ENCODE measurements around the gene CDKN2A. TPM values are rescaled to one million over a fixed set of nuclear protein-coding genes. Genes with fewer than 3 reads are reported as not detected.
A peak's percentile ranks its signal among the peaks of the same experiment; 100 is the strongest.

Gene CDKN2A
- 310 and 321 TPM in 2 replicates for total RNA-seq (2014; rRNA removed)
- 269 TPM for polyA plus RNA-seq (2012)

DNA sequence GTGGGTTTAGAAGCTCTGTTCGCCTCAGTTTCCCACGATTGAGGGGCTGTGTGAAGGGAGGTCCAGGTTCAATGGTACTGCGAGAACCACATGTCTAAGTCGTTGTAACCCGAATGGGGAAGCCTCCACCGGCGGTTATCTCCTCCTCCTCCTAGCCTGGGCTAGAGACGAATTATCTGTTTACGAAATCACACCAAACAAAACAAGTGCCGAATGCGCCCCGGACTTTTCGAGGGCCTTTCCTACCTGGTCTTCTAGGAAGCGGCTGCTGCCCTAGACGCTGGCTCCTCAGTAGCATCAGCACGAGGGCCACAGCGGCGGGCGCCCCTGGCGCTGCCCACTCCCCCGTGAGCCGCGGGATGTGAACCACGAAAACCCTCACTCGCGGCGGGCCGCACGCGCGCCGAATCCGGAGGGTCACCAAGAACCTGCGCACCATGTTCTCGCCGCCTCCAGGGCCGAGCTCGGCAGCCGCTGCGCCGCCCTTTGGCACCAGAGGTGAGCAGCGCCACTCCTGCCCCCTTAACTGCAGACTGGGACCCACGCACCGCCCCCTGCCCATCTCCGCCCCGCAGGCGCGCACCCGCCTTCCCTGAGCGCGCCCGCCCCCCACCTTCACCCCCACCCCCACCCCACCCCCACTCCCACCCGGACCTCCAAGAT, at the start of gene CDKN2A:
Gene CDKN2A (minus strand): TSS at position 500 of the 663 bp plus-strand sequence.
- peak; percentile 45 for DNase-seq (ENCODE audit: low read depth)

- no peak for DNase-seq (ENCODE audit: low read depth)
Observed at GRCh38 chr9:22043928-22044327, 49.7 kb upstream of the CDKN2A start.

DNA sequence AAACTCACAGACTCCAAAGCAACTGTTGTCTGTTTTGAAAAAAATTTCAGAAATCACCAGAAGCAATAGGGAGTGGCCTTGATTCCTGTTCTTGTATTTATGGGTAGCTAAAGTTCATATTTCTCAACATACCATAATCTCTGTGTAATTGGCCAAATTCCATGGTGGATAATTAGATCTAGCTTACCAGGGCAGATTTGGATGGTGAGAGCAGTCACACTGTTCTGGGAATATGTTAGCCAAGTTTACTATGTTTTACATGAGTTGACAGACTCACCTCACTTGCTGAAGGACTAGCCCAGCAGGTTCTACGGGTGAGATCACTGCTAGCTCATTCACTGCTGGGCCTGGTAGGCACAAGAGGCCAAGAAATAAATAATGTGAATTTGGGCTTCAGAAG, 47.6 kb upstream of the CDKN2A start:
- DNase-seq (ENCODE audit: low read depth) = peak; percentile 42

GRCh38 chr9:22041344-22041743, 47.2 kb upstream of the CDKN2A start:
- no peak for DNase-seq (ENCODE audit: low read depth)

- DNase-seq (ENCODE audit: low read depth) = peak; percentile 85
Observed at GRCh38 chr9:22040760-22041159, 46.6 kb upstream of the CDKN2A start.

GRCh38 chr9:22039258-22039657, 45.1 kb upstream of the CDKN2A start:
- DNase-seq (ENCODE audit: low read depth) = no peak

GRCh38 chr9:22037954-22038690, 43.9 kb upstream of the CDKN2A start:
- peak; percentile 62 for DNase-seq (ENCODE audit: low read depth)

DNA sequence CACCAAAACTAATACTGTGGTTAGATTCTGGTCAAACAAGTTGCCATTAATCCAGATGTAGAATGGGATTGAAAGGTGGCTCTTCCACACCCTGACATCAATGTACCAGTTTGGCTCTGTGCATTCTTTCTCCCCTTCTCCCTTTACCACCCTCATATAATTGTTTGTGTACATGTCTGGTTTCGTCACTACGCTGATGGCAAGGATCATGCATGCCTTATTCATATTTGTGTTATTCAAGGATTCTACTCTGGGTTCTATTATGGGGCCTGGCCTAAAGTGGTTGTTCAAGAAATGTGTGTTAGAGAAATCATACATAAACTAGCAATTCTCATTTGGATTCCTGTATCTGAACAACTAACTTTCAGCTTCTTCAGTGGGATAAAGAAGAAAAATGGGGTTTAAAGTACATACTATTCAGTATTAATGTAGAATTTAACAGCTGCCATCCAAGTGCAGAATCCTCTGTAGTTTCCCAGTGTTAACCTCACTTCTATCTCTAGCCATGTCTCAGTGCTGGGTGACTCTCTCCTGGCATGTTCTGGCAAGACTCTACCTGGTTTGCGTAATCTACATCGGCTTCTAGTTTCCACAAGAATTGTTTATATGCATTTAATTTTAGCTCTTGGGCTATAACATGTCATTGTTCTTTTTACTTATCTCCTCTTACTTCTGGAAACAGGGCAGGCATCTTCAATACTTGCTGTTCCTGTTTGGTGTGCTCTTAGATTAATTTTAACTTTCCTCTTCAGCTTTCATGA, 42.9 kb upstream of the CDKN2A start:
- peak; percentile 42 for DNase-seq (ENCODE audit: low read depth)

- peak; percentile 65 for DNase-seq (ENCODE audit: low read depth)
Observed at GRCh38 chr9:22035591-22036011, 41.4 kb upstream of the CDKN2A start.

DNA sequence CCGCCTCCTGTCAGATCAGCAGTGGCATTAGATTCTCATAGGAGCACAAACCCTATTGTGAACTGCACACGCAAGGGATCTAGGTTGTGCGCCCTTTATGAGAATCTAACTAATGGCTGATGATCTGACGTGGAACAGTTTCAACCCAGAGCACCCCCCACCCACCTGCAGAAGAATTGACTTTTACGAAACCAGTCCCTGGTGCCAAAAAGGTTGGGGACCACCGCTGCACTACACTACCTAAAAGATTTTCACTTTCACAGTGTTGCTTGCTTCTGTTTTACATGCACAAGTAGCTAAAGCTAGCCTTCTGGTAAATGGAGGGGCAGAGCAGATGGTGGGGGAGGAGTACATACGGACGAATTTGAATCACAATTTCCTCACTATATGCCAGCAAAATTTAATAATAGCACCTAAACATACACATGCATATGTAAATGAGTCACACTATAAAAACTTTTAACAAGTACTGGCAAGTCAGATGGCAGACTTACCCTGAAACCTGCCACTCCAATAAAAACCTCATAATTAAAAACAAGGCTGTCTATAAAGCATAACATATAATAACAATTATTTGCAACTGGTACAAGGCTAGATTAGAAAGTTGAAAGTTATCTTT, 38.9 kb upstream of the CDKN2A start:
- DNase-seq (ENCODE audit: low read depth) = no peak

GRCh38 chr9:22031655-22032411, 37.6 kb upstream of the CDKN2A start:
- DNase-seq (ENCODE audit: low read depth) = no peak

- peak; percentile 82 for DNase-seq (ENCODE audit: low read depth)
Observed at GRCh38 chr9:22030101-22030598, 36.0 kb upstream of the CDKN2A start.

DNA sequence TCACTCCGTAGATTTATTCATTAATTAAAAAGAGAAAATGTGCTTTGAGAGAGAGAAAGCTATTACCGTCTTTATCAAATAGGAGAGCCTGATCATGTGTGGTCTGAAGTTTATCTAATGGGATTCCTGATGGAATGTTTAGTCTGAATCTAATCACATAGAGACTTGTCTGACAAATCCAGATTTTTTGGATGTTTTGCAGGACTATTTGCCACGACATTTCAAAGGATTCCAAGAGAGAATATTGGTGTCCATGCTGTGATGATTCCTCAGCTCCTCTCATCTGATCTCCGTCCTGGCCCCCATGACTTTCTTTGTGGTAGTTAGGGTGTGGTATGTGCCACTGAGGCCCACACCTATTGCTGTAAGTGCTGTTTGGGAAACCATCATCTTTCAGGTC, 35.0 kb upstream of the CDKN2A start:
- DNase-seq (ENCODE audit: low read depth) = no peak

DNA sequence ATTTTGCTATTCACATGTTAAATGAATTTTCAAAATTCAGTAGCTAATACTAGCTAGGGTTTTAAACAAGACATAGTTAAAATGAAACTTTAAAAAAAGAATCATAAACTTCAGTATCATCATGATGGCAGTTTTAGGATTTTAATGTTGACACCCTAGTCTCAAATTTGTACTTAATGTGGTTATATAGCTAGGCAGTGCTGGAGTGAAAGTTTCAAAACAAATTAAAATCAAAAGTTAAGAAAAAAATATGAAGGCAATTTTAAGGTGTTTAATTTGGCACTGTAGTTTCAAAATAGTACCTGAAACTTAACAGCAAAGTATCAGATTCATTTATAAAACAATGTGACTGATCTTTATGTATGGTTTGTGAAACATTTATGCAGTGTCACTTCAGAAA, 34.2 kb upstream of the CDKN2A start:
- DNase-seq (ENCODE audit: low read depth) = no peak

DNA sequence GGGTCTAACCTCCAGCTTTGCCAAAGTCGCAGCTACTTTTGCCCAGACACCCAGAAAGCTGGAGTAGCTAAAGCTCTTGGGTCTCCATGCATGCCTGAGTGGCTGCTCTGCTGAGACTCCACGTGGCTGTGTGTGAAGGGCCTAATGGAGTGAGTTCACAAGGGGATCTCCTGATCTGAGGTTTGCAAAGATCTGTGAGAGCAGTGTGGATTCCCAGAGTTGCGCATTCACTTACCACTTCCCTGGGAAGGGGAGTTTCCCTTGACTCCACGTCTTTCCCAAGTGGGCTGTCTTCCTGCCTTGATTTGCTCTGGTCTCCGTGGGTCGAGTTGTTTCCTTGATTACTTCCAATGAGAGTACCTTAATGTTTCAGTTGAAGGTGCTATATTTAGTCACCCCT, 32.5 kb upstream of the CDKN2A start:
- DNase-seq (ENCODE audit: low read depth) = no peak

DNA sequence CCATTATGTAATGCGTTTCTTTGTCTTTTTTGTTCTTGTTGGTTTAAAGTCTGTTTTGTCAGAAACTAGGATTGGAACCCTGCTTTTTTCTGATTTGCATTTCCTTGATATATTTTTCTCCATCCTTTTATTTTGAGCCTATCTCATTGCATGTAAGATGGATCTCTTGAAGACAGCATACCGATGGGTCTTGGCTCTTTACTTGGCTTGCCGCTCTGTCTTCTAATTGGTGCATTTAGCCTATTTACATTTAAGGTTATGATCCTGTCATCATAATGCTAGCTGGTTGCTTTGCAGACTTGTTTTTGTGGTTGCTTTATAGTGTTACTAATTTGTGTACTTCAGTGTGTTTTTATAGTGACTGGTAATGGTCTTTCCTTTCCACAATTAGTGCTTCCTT, 28.2 kb upstream of the CDKN2A start:
- no peak for DNase-seq (ENCODE audit: low read depth)

- DNase-seq (ENCODE audit: low read depth) = no peak
Observed at GRCh38 chr9:22010866-22011625, 16.9 kb upstream of the CDKN2A start.

GRCh38 chr9:22009506-22009867, 15.3 kb upstream of the CDKN2A start:
- no peak for DNase-seq (ENCODE audit: low read depth)

DNA sequence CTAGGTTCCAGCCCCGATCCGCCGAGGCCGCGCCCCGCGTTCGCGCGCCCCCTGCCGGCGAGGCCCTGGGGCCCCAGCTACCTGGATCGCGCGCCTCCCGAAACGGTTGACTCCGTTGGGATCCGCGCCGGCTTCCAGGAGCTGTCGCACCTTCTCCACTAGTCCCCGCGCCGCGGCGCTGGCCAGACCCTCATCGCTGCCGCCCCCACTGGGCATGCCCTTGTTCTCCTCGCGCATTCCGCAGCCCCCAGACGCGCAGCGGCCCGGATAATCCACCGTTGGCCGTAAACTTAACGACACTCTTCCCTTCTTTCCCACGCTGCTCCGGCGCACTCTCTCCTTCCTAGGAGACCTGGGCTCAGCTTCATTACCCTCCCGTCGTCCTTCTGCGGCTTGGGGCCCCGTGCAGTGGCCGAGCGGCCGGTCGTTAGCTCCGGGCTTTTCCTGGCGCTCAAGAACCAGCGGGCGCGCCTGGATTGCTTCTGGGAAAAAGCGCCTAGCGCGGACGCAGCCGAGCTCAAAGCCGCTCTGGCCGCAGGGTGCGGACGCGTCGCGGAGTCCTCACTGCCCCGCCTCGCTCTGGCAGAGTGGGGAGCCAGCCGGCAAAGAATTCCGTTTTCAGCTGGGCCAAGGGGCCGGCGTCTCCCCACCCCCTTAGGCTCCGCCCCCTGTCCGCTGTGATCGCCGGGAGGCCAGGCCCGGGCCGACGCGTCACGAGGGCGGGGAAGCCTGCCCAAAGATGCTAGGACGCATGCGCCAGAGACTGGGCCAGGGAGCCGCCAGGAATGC, 14.7 kb upstream of the CDKN2A start, which contains the start of gene CDKN2B:
Gene CDKN2B (minus strand): TSS at position 589 of the 789 bp plus-strand sequence. CDS start 352 bp downstream, at position 237.
- DNase-seq (ENCODE audit: low read depth) = peak; percentile 97

All from LHCN-M2 (cell line).